NB4 (cell line): ENCODE results near the gene RFPL1.

Source experiments
- DNase-seq: peaks from one replicate; pipeline ENCODE4 v3.0.0; 2010; ENCODE audit warnings: low read depth
- H3K4me3 ChIP-seq: one replicate; pipeline ENCODE4 v1.5.1; 2011; ENCODE audit warnings: mild to moderate bottlenecking, low read depth, low read length, moderate library complexity
- CTCF ChIP-seq: IDR thresholded peaks from one replicate; pipeline ENCODE4 v1.5.1; 2012; ENCODE audit warnings: low read depth, low read length
- MAX ChIP-seq: IDR thresholded peaks from 2 replicates; pipeline ENCODE4 v1.6.1; 2011; ENCODE audit warnings: low read depth, low read length
- MYC ChIP-seq: IDR thresholded peaks from 2 replicates; pipeline ENCODE4 v1.6.1; 2011; ENCODE audit warnings: low read depth, low read length
- POLR2A ChIP-seq: IDR thresholded peaks from 2 replicates; pipeline ENCODE4 v1.6.1; 2011; ENCODE audit warnings: mild to moderate bottlenecking; ENCODE audit not compliant: insufficient read length; ENCODE audit errors: extremely low read depth

The RFPL1 gene

GRCh38 chr22:29435236-29436136, 2.9 kb upstream of the RFPL1 start:
- DNase-seq, result no peak
- H3K4me3 ChIP-seq, result no peak overlapping the region
- no peak for TF ChIP-seq CTCF
- TF ChIP-seq MYC, result no peak
- TF ChIP-seq POLR2A, result no peak
- no peak for TF ChIP-seq MAX

- H3K4me3 ChIP-seq, result no peak overlapping the region
- no peak for TF ChIP-seq CTCF
- DNase-seq, result no peak
These were observed 4.6 kb downstream of the RFPL1 start for GRCh38 chr22:29442976-29443375.

GRCh38 chr22:29443452-29443851, 5.1 kb downstream of the RFPL1 start:
- no peak for DNase-seq
- no peak for TF ChIP-seq MAX
- H3K4me3 ChIP-seq, result no peak overlapping the region

- no peak for TF ChIP-seq CTCF
- TF ChIP-seq MAX, result no peak
- no peak for TF ChIP-seq MYC
- TF ChIP-seq POLR2A, result no peak
- DNase-seq, result no peak
These were observed 5.7 kb downstream of the RFPL1 start for GRCh38 chr22:29443861-29444792.

GRCh38 chr22:29445508-29445907, 7.1 kb downstream of the RFPL1 start:
- no peak overlapping the region for H3K4me3 ChIP-seq
- DNase-seq, result no peak
- TF ChIP-seq MAX (no peak), CTCF (no peak)

More at GRCh38 chr22:29443861-29444792, 5.7 kb downstream of the RFPL1 start:
- no peak overlapping the region for H3K4me3 ChIP-seq

- H3K4me3 ChIP-seq, result no peak overlapping the region
- no peak for DNase-seq
These were observed 9.5 kb downstream of the RFPL1 start for GRCh38 chr22:29447906-29448305.

More at GRCh38 chr22:29447906-29448305, 9.5 kb downstream of the RFPL1 start:
- TF ChIP-seq POLR2A (no peak), MYC (no peak), CTCF (no peak), MAX (no peak)
